Fibroblast of villous mesenchyme (primary cell): ENCODE measurements around the gene ZKSCAN1. TPM values are rescaled to one million over a fixed set of nuclear protein-coding genes. Genes with fewer than 3 reads are reported as not detected.
"Not testable (repeated sequence)": the region's sequence is repeated elsewhere in the genome, so short reads cannot be mapped to it uniquely, and the experiment has no call there.

Experiments used
- DNase-seq: peaks from one replicate; pipeline ENCODE4 v3.0.0-alpha.2; 2010; ENCODE audit warnings: low read depth
- H3K4me3 ChIP-seq: 2 replicates; pipeline ENCODE4 v1.5.1; 2011; ENCODE audit warnings: low read depth, mild to moderate bottlenecking, low read length
- CTCF ChIP-seq: IDR thresholded peaks from 2 replicates; pipeline ENCODE4 v1.5.1; 2012; ENCODE audit warnings: low read depth, mild to moderate bottlenecking, low read length; ENCODE audit not compliant: insufficient read depth
- total RNA-seq: library from RNA; depleted of rRNA; stranded (reverse); fragments of >200 nt; gene quantifications from 2 replicates; pipeline ENCODE4 v1.2.3, GENCODE V29; 2012

The ZKSCAN1 gene
- total RNA-seq, 1 donor, result 41.9 TPM

GRCh38 chr7:100007887-100008286, 7.5 kb upstream of the ZKSCAN1 start:
- TF ChIP-seq CTCF, result no peak
- DNase-seq, result no peak
- H3K4me3 ChIP-seq, result no peak overlapping the region

- no peak overlapping the region for H3K4me3 ChIP-seq
- DNase-seq, result no peak
- no peak for TF ChIP-seq CTCF
Observed at GRCh38 chr7:100008525-100008924, 6.9 kb upstream of the ZKSCAN1 start.

GRCh38 chr7:100009952-100010351, 5.4 kb upstream of the ZKSCAN1 start:
- not testable (repeated sequence) for H3K4me3 ChIP-seq, DNase-seq

- no peak overlapping the region for H3K4me3 ChIP-seq
- TF ChIP-seq CTCF, result no peak
- no peak for DNase-seq
Observed at GRCh38 chr7:100010901-100011300, 4.5 kb upstream of the ZKSCAN1 start.

- no peak for TF ChIP-seq CTCF
- DNase-seq, result no peak
- no peak overlapping the region for H3K4me3 ChIP-seq
Observed at GRCh38 chr7:100011516-100011915, 3.9 kb upstream of the ZKSCAN1 start.

GRCh38 chr7:100012385-100013327, 2.7 kb upstream of the ZKSCAN1 start:
- not testable (repeated sequence) for H3K4me3 ChIP-seq
- peak; percentile 67 for DNase-seq

- no peak for TF ChIP-seq CTCF
- no peak overlapping the region for H3K4me3 ChIP-seq
- DNase-seq, result no peak
Observed at GRCh38 chr7:100013328-100013676, 2.1 kb upstream of the ZKSCAN1 start.
